H1 (cell line): ENCODE data around the gene LRRC56. TPM values are rescaled to one million over a fixed set of nuclear protein-coding genes. Genes with fewer than 3 reads are reported as not detected.

Experiments
- CTCF ChIA-PET: fragments of 300-600 bp; sonication (Branson Sonifier 250); formaldehyde crosslinking; loops from one replicate; lab custom pipeline; 2021; ENCODE audit not compliant: partially characterized antibody; lab: Charles Lee
- POLR2A ChIA-PET: fragments of 300-600 bp; sonication (Branson Sonifier 250); formaldehyde crosslinking; loops from one replicate; lab custom pipeline; 2021; ENCODE audit warnings: inconsistent platforms; ENCODE audit not compliant: partially characterized antibody; lab: Charles Lee
- DNase-seq, 2 experiments: peaks; one replicate each; pipeline versions ENCODE4 v3.0.0 to v3.0.0-alpha.2; 2010 to 2022; ENCODE audit warnings: low spot score in 2 of 2, low read depth in 1 of 2, mixed read lengths in 1 of 2
- FAIRE-seq: peaks from 2 replicates; lab custom pipeline; 2011; peaks lifted over from hg19 to GRCh38; lab: Jason Lieb, UNC
- H2AFZ ChIP-seq: 2 replicates; pipeline ENCODE4 v1.8.1; 2012; ENCODE audit warnings: low read length, inconsistent platforms
- H2AK5ac ChIP-seq: 2 replicates; pipeline ENCODE4 v1.6.1; 2013; ENCODE audit warnings: low read depth, low read length
- H2BK120ac ChIP-seq: replicated peaks from 2 replicates; pipeline ENCODE3; 2013; ENCODE audit warnings: low read depth, low read length, inconsistent platforms
- H2BK12ac ChIP-seq: 2 replicates; pipeline ENCODE4 v1.6.1; 2013; ENCODE audit warnings: low read depth, low read length
- H2BK15ac ChIP-seq: 2 replicates; pipeline ENCODE4 v1.6.1; 2013; ENCODE audit warnings: low read length
- H2BK20ac ChIP-seq: 2 replicates; pipeline ENCODE4 v1.6.1; 2013; ENCODE audit warnings: low read length
- H2BK5ac ChIP-seq: 2 replicates; pipeline ENCODE4 v1.6.1; 2013; ENCODE audit warnings: low read depth, low read length
- H3K14ac ChIP-seq: 2 replicates; pipeline ENCODE4 v1.6.1; 2013; ENCODE audit warnings: inconsistent platforms; ENCODE audit not compliant: insufficient read length
- H3K18ac ChIP-seq: 2 replicates; pipeline ENCODE4 v1.6.1; 2013; ENCODE audit warnings: low read length; ENCODE audit errors: extremely low read depth
- H3K23ac ChIP-seq: 2 replicates; pipeline ENCODE4 v1.6.1; 2013; ENCODE audit warnings: inconsistent platforms; ENCODE audit not compliant: insufficient read length
- H3K23me2 ChIP-seq: 2 replicates; pipeline ENCODE4 v1.6.1; 2013; ENCODE audit warnings: low read depth, low read length
- H3K27ac ChIP-seq: 2 replicates; pipeline ENCODE4 v1.6.1; 2011; ENCODE audit warnings: low read depth, low read length, inconsistent platforms
- H3K27me3 ChIP-seq, 4 experiments: replicated peaks in 1 of 4; 1 replicate in 1 of 4; 2 replicates in 3 of 4; pipeline versions ENCODE4 v1.6.1 to v1.8.1; 2011 to 2013; ENCODE audit warnings: low read length in 3 of 4, mild to moderate bottlenecking in 3 of 4, inconsistent platforms in 2 of 4, mixed read lengths in 2 of 4, moderate library complexity in 1 of 4; ENCODE audit not compliant: control insufficient read depth in 3 of 4, insufficient read depth in 3 of 4; ENCODE audit errors: extremely low read depth in 1 of 4
- H3K36me3 ChIP-seq, 4 experiments: 2 replicates each; pipeline versions ENCODE4 v1.6.1 to v1.8.1; 2011 to 2013; ENCODE audit warnings: mild to moderate bottlenecking in 4 of 4, low read length in 3 of 4, moderate library complexity in 2 of 4, control low read depth in 1 of 4, inconsistent platforms in 1 of 4; ENCODE audit not compliant: insufficient read depth in 4 of 4, control insufficient read depth in 2 of 4
- H3K4ac ChIP-seq: replicated peaks from 2 replicates; pipeline ENCODE3; 2013; ENCODE audit warnings: low read length, low read depth, mixed read lengths, inconsistent platforms; ENCODE audit not compliant: insufficient read length
- H3K4me1 ChIP-seq, 4 experiments: replicated peaks in 1 of 4; 1 replicate in 1 of 4; 2 replicates in 3 of 4; pipeline versions ENCODE4 v1.6.1 to v1.8.1; 2011 to 2013; ENCODE audit warnings: low read length in 3 of 4, inconsistent platforms in 2 of 4, mixed read lengths in 1 of 4; ENCODE audit not compliant: insufficient read depth in 4 of 4, control insufficient read depth in 3 of 4
- H3K4me2 ChIP-seq, 2 experiments: 2 replicates each; pipeline versions ENCODE4 v1.6.1 to v1.8.1; 2011 to 2013; ENCODE audit warnings: low read depth in 2 of 2, low read length in 2 of 2, control low read depth in 1 of 2, inconsistent platforms in 1 of 2, mild to moderate bottlenecking in 1 of 2; ENCODE audit not compliant: insufficient read depth in 1 of 2
- H3K4me3 ChIP-seq, 4 experiments: fragments of 200-600, 300-600 bp in 1 of 4; sonication (generic), shearing (Covaris generic), sonication (Bioruptor Twin) in 1 of 4; 2 replicates each; pipeline versions ENCODE4 v1.5.1 to v1.8.1; 2011 to 2016; ENCODE audit warnings: low read length in 4 of 4, low read depth in 3 of 4, control low read depth in 2 of 4, inconsistent platforms in 2 of 4, mild to moderate bottlenecking in 2 of 4, mixed read lengths in 1 of 4, moderate library complexity in 1 of 4; ENCODE audit not compliant: insufficient read depth in 2 of 4; ENCODE audit errors: extremely low read depth in 1 of 4
- H3K56ac ChIP-seq: replicated peaks from 2 replicates; pipeline ENCODE3; 2013; ENCODE audit warnings: low read depth, mild to moderate bottlenecking, mixed read lengths, low read length, inconsistent platforms; ENCODE audit not compliant: insufficient read length
- H3K79me1 ChIP-seq: 2 replicates; pipeline ENCODE4 v1.6.1; 2013; ENCODE audit warnings: low read depth, low read length, control low read depth
- H3K79me2 ChIP-seq, 2 experiments: 2 replicates each; pipeline versions ENCODE4 v1.6.1 to v1.8.1; 2012 to 2013; ENCODE audit warnings: low read length in 2 of 2, mild to moderate bottlenecking in 2 of 2, inconsistent platforms in 1 of 2; ENCODE audit not compliant: insufficient read depth in 2 of 2, control insufficient read depth in 1 of 2
- H3K9ac ChIP-seq, 4 experiments: replicated peaks in 1 of 4; 1 replicate in 1 of 4; 2 replicates in 3 of 4; pipeline versions ENCODE4 v1.6.1 to v1.8.1; 2011 to 2013; ENCODE audit warnings: low read depth in 3 of 4, low read length in 3 of 4, control low read depth in 2 of 4, mild to moderate bottlenecking in 2 of 4, moderate library complexity in 2 of 4, inconsistent platforms in 1 of 4; ENCODE audit errors: extremely low read depth in 1 of 4
- H3K9me3 ChIP-seq, 2 experiments: 2 replicates each; pipeline versions ENCODE4 v1.6.1 to v1.8.1; 2012 to 2013; ENCODE audit warnings: mild to moderate bottlenecking in 2 of 2, moderate library complexity in 2 of 2, control low read depth in 1 of 2, inconsistent platforms in 1 of 2, low read depth in 1 of 2, low read length in 1 of 2, mixed read lengths in 1 of 2; ENCODE audit not compliant: insufficient read depth in 2 of 2
- H4K20me1 ChIP-seq, 2 experiments: replicated peaks in 1 of 2; 2 replicates each; pipeline versions ENCODE3 to v1.8.1; 2011 to 2013; ENCODE audit warnings: inconsistent platforms in 2 of 2, low read length in 2 of 2, mild to moderate bottlenecking in 1 of 2; ENCODE audit not compliant: insufficient read depth in 2 of 2, control insufficient read depth in 1 of 2
- H4K5ac ChIP-seq: 2 replicates; pipeline ENCODE4 v1.6.1; 2013; ENCODE audit warnings: low read length, low read depth, mixed read lengths, inconsistent platforms; ENCODE audit not compliant: insufficient read length
- H4K8ac ChIP-seq: 2 replicates; pipeline ENCODE4 v1.8.0; 2013; ENCODE audit warnings: mild to moderate bottlenecking, moderate library complexity, low read length, inconsistent platforms; ENCODE audit not compliant: insufficient read depth; ENCODE audit errors: extremely low read depth
- H4K91ac ChIP-seq: replicated peaks from 2 replicates; pipeline ENCODE3; 2013; ENCODE audit warnings: low read length, mixed read lengths, inconsistent platforms; ENCODE audit not compliant: insufficient read length
- ATF2 ChIP-seq: IDR thresholded peaks from 2 replicates; pipeline ENCODE4 v1.6.1; 2012; ENCODE audit warnings: low read length, inconsistent platforms
- CBX5 ChIP-seq: fragments of 300-800, 300-1000 bp; sonication (generic); IDR thresholded peaks from 2 replicates; pipeline ENCODE4 v1.7.1; 2016; ENCODE audit warnings: antibody characterized with exemption, low read length, low read depth
- CTCF ChIP-seq, 3 experiments: IDR thresholded peaks; 1 replicate in 2 of 3; 2 replicates in 1 of 3; pipeline versions ENCODE4 v1.5.1 to v1.6.1; 2011; ENCODE audit warnings: low read length in 3 of 3, mild to moderate bottlenecking in 3 of 3, inconsistent platforms in 2 of 3, low read depth in 1 of 3, moderate library complexity in 1 of 3; ENCODE audit not compliant: insufficient read depth in 1 of 3; ENCODE audit errors: control extremely low read depth in 1 of 3
- POLR2AphosphoS5 ChIP-seq: IDR thresholded peaks from 2 replicates; pipeline ENCODE4 v1.6.1; 2011; ENCODE audit warnings: low read depth, low read length
- SP1 ChIP-seq: IDR thresholded peaks from 2 replicates; pipeline ENCODE4 v1.6.1; 2011; ENCODE audit warnings: low read depth, low read length
- SRF ChIP-seq: IDR thresholded peaks from 2 replicates; pipeline ENCODE4 v1.6.1; 2011; ENCODE audit warnings: mild to moderate bottlenecking, low read depth, low read length, moderate library complexity
- ZNF274 ChIP-seq: IDR thresholded peaks from 2 replicates; pipeline ENCODE4 v1.7.0; 2012; ENCODE audit warnings: low read length, borderline replicate concordance; ENCODE audit errors: extremely low read depth
- WGBS, 2 experiments: shearing (Covaris generic) in 1 of 2; methylation state at CpG; one replicate each; pipeline versions ENCODE4 v1.1.6 to v1.1.7; 2013 to 2015; ENCODE audit warnings: low lambda C conversion rate in 2 of 2, mixed read lengths in 2 of 2, inconsistent platforms in 1 of 2, low coverage in 1 of 2, missing lambda C conversion rate in 1 of 2; ENCODE audit not compliant: insufficient replicate concordance in 2 of 2, insufficient coverage in 1 of 2, insufficient read length in 1 of 2; ENCODE audit errors: extremely low coverage in 1 of 2, missing lambda C conversion rate in 1 of 2; 5-methylcytosine and 5-hydroxymethylcytosine counted together
- polyA plus RNA-seq, 7 experiments: library from polyadenylated mRNA; depleted of rRNA in 3 of 7; stranded (reverse) in 5 of 7; unstranded in 2 of 7; fragments of >200 nt in 5 of 7; fragments of 200-250 nt in 2 of 7; gene quantifications; 1 replicate in 5 of 7; 2 replicates in 1 of 7; 4 replicates in 1 of 7; pipeline versions ENCODE4 v1.2.1 to v1.2.3, GENCODE V29; 2011 to 2013; ENCODE audit warnings: missing spikeins in 2 of 7, mixed read lengths in 2 of 7
- total RNA-seq: library from RNA; stranded (reverse); fragmentation: NEBNext Ultra II Directional; extraction: Animal tissue kit (Norgen Biotek cat#: 25700); gene quantifications from 2 replicates; pipeline ENCODE4 v1.2.1, GENCODE V29; 2021

Gene LRRC56
- total and polyA plus RNA-seq, 2 of the 8 experiments (the other 6 are each of a cell fraction or from before 2014, with no cell fraction given): 0.94 to 1.9 TPM

- Histone ChIP-seq H3K14ac (no peak overlapping the region), H3K18ac (no peak overlapping the region), H3K79me2 (no peaks in the 10 kb centered on the region; a peak in 1 of 4 replicates), H2AFZ (no peak overlapping the region), H2BK5ac (no peak overlapping the region), H2BK20ac (no peak overlapping the region), H2BK15ac (no peak overlapping the region), H3K27me3 (no peaks in the 10 kb centered on the region), H3K23ac (no peak overlapping the region), H2AK5ac (no peak overlapping the region), H4K20me1 (peaks cover 11 to 12% of the 10 kb centered on the region in 2 experiments), H3K4me3 (no peak overlapping the region), H3K36me3 (peaks cover 20 to 65% (median 48%) of the 10 kb centered on the region in 4 experiments), H4K91ac (no peak overlapping the region), H4K8ac (no peak overlapping the region; the same call in 1 of the 2 replicates), H3K4me2 (no peak overlapping the region), H3K79me1 (peaks cover 6% of the 10 kb centered on the region; the same call in 1 of the 2 replicates), H3K4ac (no peak overlapping the region), H3K4me1 (no peaks in the 10 kb centered on the region), H3K23me2 (no peaks in the 10 kb centered on the region), H2BK120ac (no peak overlapping the region), H3K27ac (no peak overlapping the region), H2BK12ac (no peak overlapping the region), H3K56ac (no peak overlapping the region), H3K9ac (no peak overlapping the region), H3K9me3 (no peaks in the 10 kb centered on the region), H4K5ac (no peak overlapping the region)
- ChIA-PET POLR2A (no interaction called here), CTCF (no interaction called here)
- FAIRE-seq: no peak
- no peak for DNase-seq
- 95% methylated on average over 21 of the region's 21 CpGs; no CpG with 5 or more reads in 1 of the 2 experiments for WGBS, 2 experiments
- TF ChIP-seq ZNF274: no peak
- no peak for TF ChIP-seq CBX5
- no peak for TF ChIP-seq POLR2AphosphoS5
- TF ChIP-seq ATF2: no peak
- TF ChIP-seq SP1: no peak
- TF ChIP-seq SRF: no peak
- no peak for TF ChIP-seq CTCF (IDR thresholded peaks at IDR 0.05; ENCODE audit: control extremely low read depth in 1 of 3, insufficient read depth in 1 of 3, low read depth in 1 of 3, low read length in 3 of 3)
Measured at GRCh38 chr11:593347-593746, 56.0 kb downstream of the LRRC56 start.
